H1 (cell line): ENCODE results near the gene SLC2A13. TPM values are rescaled to one million over a fixed set of nuclear protein-coding genes. Genes with fewer than 3 reads are reported as not detected.

ENCODE experiments used
- CTCF ChIA-PET: fragments of 300-600 bp; sonication (Branson Sonifier 250); formaldehyde crosslinking; loops from one replicate; lab custom pipeline; 2021; ENCODE audit not compliant: partially characterized antibody; lab: Charles Lee
- POLR2A ChIA-PET: fragments of 300-600 bp; sonication (Branson Sonifier 250); formaldehyde crosslinking; loops from one replicate; lab custom pipeline; 2021; ENCODE audit warnings: inconsistent platforms; ENCODE audit not compliant: partially characterized antibody; lab: Charles Lee
- DNase-seq, 2 experiments: peaks; one replicate each; pipeline versions ENCODE4 v3.0.0 to v3.0.0-alpha.2; 2010 to 2022; ENCODE audit warnings: low spot score in 2 of 2, low read depth in 1 of 2, mixed read lengths in 1 of 2
- FAIRE-seq: peaks from 2 replicates; lab custom pipeline; 2011; peaks lifted over from hg19 to GRCh38; lab: Jason Lieb, UNC
- H2AFZ ChIP-seq: 2 replicates; pipeline ENCODE4 v1.8.1; 2012; ENCODE audit warnings: low read length, inconsistent platforms
- H2AK5ac ChIP-seq: 2 replicates; pipeline ENCODE4 v1.6.1; 2013; ENCODE audit warnings: low read depth, low read length
- H2BK120ac ChIP-seq: replicated peaks from 2 replicates; pipeline ENCODE3; 2013; ENCODE audit warnings: low read depth, low read length, inconsistent platforms
- H2BK12ac ChIP-seq: 2 replicates; pipeline ENCODE4 v1.6.1; 2013; ENCODE audit warnings: low read depth, low read length
- H2BK15ac ChIP-seq: 2 replicates; pipeline ENCODE4 v1.6.1; 2013; ENCODE audit warnings: low read length
- H2BK20ac ChIP-seq: 2 replicates; pipeline ENCODE4 v1.6.1; 2013; ENCODE audit warnings: low read length
- H2BK5ac ChIP-seq: 2 replicates; pipeline ENCODE4 v1.6.1; 2013; ENCODE audit warnings: low read depth, low read length
- H3K14ac ChIP-seq: 2 replicates; pipeline ENCODE4 v1.6.1; 2013; ENCODE audit warnings: inconsistent platforms; ENCODE audit not compliant: insufficient read length
- H3K18ac ChIP-seq: 2 replicates; pipeline ENCODE4 v1.6.1; 2013; ENCODE audit warnings: low read length; ENCODE audit errors: extremely low read depth
- H3K23ac ChIP-seq: 2 replicates; pipeline ENCODE4 v1.6.1; 2013; ENCODE audit warnings: inconsistent platforms; ENCODE audit not compliant: insufficient read length
- H3K23me2 ChIP-seq: 2 replicates; pipeline ENCODE4 v1.6.1; 2013; ENCODE audit warnings: low read depth, low read length
- H3K27ac ChIP-seq: 2 replicates; pipeline ENCODE4 v1.6.1; 2011; ENCODE audit warnings: low read depth, low read length, inconsistent platforms
- H3K27me3 ChIP-seq, 4 experiments: replicated peaks in 1 of 4; 1 replicate in 1 of 4; 2 replicates in 3 of 4; pipeline versions ENCODE4 v1.6.1 to v1.8.1; 2011 to 2013; ENCODE audit warnings: low read length in 3 of 4, mild to moderate bottlenecking in 3 of 4, inconsistent platforms in 2 of 4, mixed read lengths in 2 of 4, moderate library complexity in 1 of 4; ENCODE audit not compliant: control insufficient read depth in 3 of 4, insufficient read depth in 3 of 4; ENCODE audit errors: extremely low read depth in 1 of 4
- H3K36me3 ChIP-seq, 4 experiments: 2 replicates each; pipeline versions ENCODE4 v1.6.1 to v1.8.1; 2011 to 2013; ENCODE audit warnings: mild to moderate bottlenecking in 4 of 4, low read length in 3 of 4, moderate library complexity in 2 of 4, control low read depth in 1 of 4, inconsistent platforms in 1 of 4; ENCODE audit not compliant: insufficient read depth in 4 of 4, control insufficient read depth in 2 of 4
- H3K4ac ChIP-seq: replicated peaks from 2 replicates; pipeline ENCODE3; 2013; ENCODE audit warnings: low read length, low read depth, mixed read lengths, inconsistent platforms; ENCODE audit not compliant: insufficient read length
- H3K4me1 ChIP-seq, 4 experiments: replicated peaks in 1 of 4; 1 replicate in 1 of 4; 2 replicates in 3 of 4; pipeline versions ENCODE4 v1.6.1 to v1.8.1; 2011 to 2013; ENCODE audit warnings: low read length in 3 of 4, inconsistent platforms in 2 of 4, mixed read lengths in 1 of 4; ENCODE audit not compliant: insufficient read depth in 4 of 4, control insufficient read depth in 3 of 4
- H3K4me2 ChIP-seq, 2 experiments: 2 replicates each; pipeline versions ENCODE4 v1.6.1 to v1.8.1; 2011 to 2013; ENCODE audit warnings: low read depth in 2 of 2, low read length in 2 of 2, control low read depth in 1 of 2, inconsistent platforms in 1 of 2, mild to moderate bottlenecking in 1 of 2; ENCODE audit not compliant: insufficient read depth in 1 of 2
- H3K4me3 ChIP-seq, 4 experiments: fragments of 200-600, 300-600 bp in 1 of 4; sonication (generic), shearing (Covaris generic), sonication (Bioruptor Twin) in 1 of 4; 2 replicates each; pipeline versions ENCODE4 v1.5.1 to v1.8.1; 2011 to 2016; ENCODE audit warnings: low read length in 4 of 4, low read depth in 3 of 4, control low read depth in 2 of 4, inconsistent platforms in 2 of 4, mild to moderate bottlenecking in 2 of 4, mixed read lengths in 1 of 4, moderate library complexity in 1 of 4; ENCODE audit not compliant: insufficient read depth in 2 of 4; ENCODE audit errors: extremely low read depth in 1 of 4
- H3K56ac ChIP-seq: replicated peaks from 2 replicates; pipeline ENCODE3; 2013; ENCODE audit warnings: low read depth, mild to moderate bottlenecking, mixed read lengths, low read length, inconsistent platforms; ENCODE audit not compliant: insufficient read length
- H3K79me1 ChIP-seq: 2 replicates; pipeline ENCODE4 v1.6.1; 2013; ENCODE audit warnings: low read depth, low read length, control low read depth
- H3K79me2 ChIP-seq, 2 experiments: 2 replicates each; pipeline versions ENCODE4 v1.6.1 to v1.8.1; 2012 to 2013; ENCODE audit warnings: low read length in 2 of 2, mild to moderate bottlenecking in 2 of 2, inconsistent platforms in 1 of 2; ENCODE audit not compliant: insufficient read depth in 2 of 2, control insufficient read depth in 1 of 2
- H3K9ac ChIP-seq, 4 experiments: replicated peaks in 1 of 4; 1 replicate in 1 of 4; 2 replicates in 3 of 4; pipeline versions ENCODE4 v1.6.1 to v1.8.1; 2011 to 2013; ENCODE audit warnings: low read depth in 3 of 4, low read length in 3 of 4, control low read depth in 2 of 4, mild to moderate bottlenecking in 2 of 4, moderate library complexity in 2 of 4, inconsistent platforms in 1 of 4; ENCODE audit errors: extremely low read depth in 1 of 4
- H3K9me3 ChIP-seq, 2 experiments: 2 replicates each; pipeline versions ENCODE4 v1.6.1 to v1.8.1; 2012 to 2013; ENCODE audit warnings: mild to moderate bottlenecking in 2 of 2, moderate library complexity in 2 of 2, control low read depth in 1 of 2, inconsistent platforms in 1 of 2, low read depth in 1 of 2, low read length in 1 of 2, mixed read lengths in 1 of 2; ENCODE audit not compliant: insufficient read depth in 2 of 2
- H4K20me1 ChIP-seq, 2 experiments: replicated peaks in 1 of 2; 2 replicates each; pipeline versions ENCODE3 to v1.8.1; 2011 to 2013; ENCODE audit warnings: inconsistent platforms in 2 of 2, low read length in 2 of 2, mild to moderate bottlenecking in 1 of 2; ENCODE audit not compliant: insufficient read depth in 2 of 2, control insufficient read depth in 1 of 2
- H4K5ac ChIP-seq: 2 replicates; pipeline ENCODE4 v1.6.1; 2013; ENCODE audit warnings: low read length, low read depth, mixed read lengths, inconsistent platforms; ENCODE audit not compliant: insufficient read length
- H4K8ac ChIP-seq: 2 replicates; pipeline ENCODE4 v1.8.0; 2013; ENCODE audit warnings: mild to moderate bottlenecking, moderate library complexity, low read length, inconsistent platforms; ENCODE audit not compliant: insufficient read depth; ENCODE audit errors: extremely low read depth
- H4K91ac ChIP-seq: replicated peaks from 2 replicates; pipeline ENCODE3; 2013; ENCODE audit warnings: low read length, mixed read lengths, inconsistent platforms; ENCODE audit not compliant: insufficient read length
- BACH1 ChIP-seq: IDR thresholded peaks from 2 replicates; pipeline ENCODE4 v1.6.1; 2012; ENCODE audit warnings: low read length, improper control_type of control experiment
- CBX8 ChIP-seq: fragments of 300-800, 300-1000 bp; sonication (generic); IDR thresholded peaks from 2 replicates; pipeline ENCODE4 v1.7.1; 2016; ENCODE audit warnings: low read depth, low read length, borderline replicate concordance
- CHD2 ChIP-seq: IDR thresholded peaks from 2 replicates; pipeline ENCODE4 v1.6.1; 2012; ENCODE audit warnings: low read length, improper control_type of control experiment
- MAFK ChIP-seq: IDR thresholded peaks from 2 replicates; pipeline ENCODE4 v1.6.1; 2012; ENCODE audit warnings: low read depth, mild to moderate bottlenecking, improper control_type of control experiment, low read length
- RFX5 ChIP-seq: IDR thresholded peaks from 2 replicates; pipeline ENCODE4 v1.6.1; 2011; ENCODE audit warnings: low read depth, low read length, improper control_type of control experiment, borderline replicate concordance
- SIRT6 ChIP-seq: IDR thresholded peaks from one replicate; pipeline ENCODE4 v1.7.1; 2012; ENCODE audit warnings: low read length, inconsistent platforms
- SUZ12 ChIP-seq: fragments of 200-600 bp; sonication (generic); IDR thresholded peaks from 2 replicates; pipeline ENCODE4 v1.6.1; 2012; ENCODE audit warnings: mild to moderate bottlenecking, inconsistent platforms, low read length, moderate library complexity, mixed read lengths
- WGBS, 2 experiments: shearing (Covaris generic) in 1 of 2; methylation state at CpG; one replicate each; pipeline versions ENCODE4 v1.1.6 to v1.1.7; 2013 to 2015; ENCODE audit warnings: low lambda C conversion rate in 2 of 2, mixed read lengths in 2 of 2, inconsistent platforms in 1 of 2, low coverage in 1 of 2, missing lambda C conversion rate in 1 of 2; ENCODE audit not compliant: insufficient replicate concordance in 2 of 2, insufficient coverage in 1 of 2, insufficient read length in 1 of 2; ENCODE audit errors: extremely low coverage in 1 of 2, missing lambda C conversion rate in 1 of 2; 5-methylcytosine and 5-hydroxymethylcytosine counted together
- polyA plus RNA-seq, 7 experiments: library from polyadenylated mRNA; depleted of rRNA in 3 of 7; stranded (reverse) in 5 of 7; unstranded in 2 of 7; fragments of >200 nt in 5 of 7; fragments of 200-250 nt in 2 of 7; gene quantifications; 1 replicate in 5 of 7; 2 replicates in 1 of 7; 4 replicates in 1 of 7; pipeline versions ENCODE4 v1.2.1 to v1.2.3, GENCODE V29; 2011 to 2013; ENCODE audit warnings: missing spikeins in 2 of 7, mixed read lengths in 2 of 7
- total RNA-seq: library from RNA; stranded (reverse); fragmentation: NEBNext Ultra II Directional; extraction: Animal tissue kit (Norgen Biotek cat#: 25700); gene quantifications from 2 replicates; pipeline ENCODE4 v1.2.1, GENCODE V29; 2021
- TF ChIP-seq, protein P1 (sequence below): IDR thresholded peaks from 2 replicates; pipeline ENCODE4 v1.6.1; 2011; ENCODE audit warnings: low read depth, mild to moderate bottlenecking, low read length; ENCODE audit not compliant: insufficient read depth

The SLC2A13 gene
- total and polyA plus RNA-seq, 2 of the 8 experiments (the other 6 are each of a cell fraction or from before 2014, with no cell fraction given): 2.8 to 9.6 TPM

- no peaks in the 10 kb centered on the region for H3K79me2 ChIP-seq
- H3K79me1 ChIP-seq: no peaks in the 10 kb centered on the region
- DNase-seq (no peak), FAIRE-seq (no peak)
- peaks cover 0 to 3% of the 10 kb centered on the region in 2 experiments; a peak in 1 of 4 replicates for H3K9me3 ChIP-seq
- H3K23ac ChIP-seq: no peak overlapping the region
- no peak overlapping the region for H2BK12ac ChIP-seq
- no peak overlapping the region for H3K4ac ChIP-seq
- no peak overlapping the region for H4K5ac ChIP-seq
- H4K91ac ChIP-seq: no peak overlapping the region
- H4K20me1 ChIP-seq: no peaks in the 10 kb centered on the region
- WGBS, 2 experiments: 35% methylated on average over 1 of the region's 1 CpG; no CpG with 5 or more reads in 1 of the 2 experiments
- no peak overlapping the region for H2BK120ac ChIP-seq
- H2AK5ac ChIP-seq: no peak overlapping the region
- no peak overlapping the region for H2AFZ ChIP-seq
- H2BK5ac ChIP-seq: no peak overlapping the region
- no peak overlapping the region for H3K18ac ChIP-seq
- TF ChIP-seq, protein P1, sequence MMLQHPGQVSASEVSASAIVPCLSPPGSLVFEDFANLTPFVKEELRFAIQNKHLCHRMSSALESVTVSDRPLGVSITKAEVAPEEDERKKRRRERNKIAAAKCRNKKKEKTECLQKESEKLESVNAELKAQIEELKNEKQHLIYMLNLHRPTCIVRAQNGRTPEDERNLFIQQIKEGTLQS: no peak
- no peak for TF ChIP-seq RFX5
- no peak for TF ChIP-seq CHD2
- TF ChIP-seq SIRT6: no peak
- TF ChIP-seq MAFK: no peak
- TF ChIP-seq SUZ12: no peak
- no peak for TF ChIP-seq BACH1
- TF ChIP-seq CBX8: no peak
- H2BK20ac ChIP-seq: no peak overlapping the region
- no peak overlapping the region for H3K27ac ChIP-seq
- H3K14ac ChIP-seq: no peak overlapping the region
- no peaks in the 10 kb centered on the region for H3K4me1 ChIP-seq
- H3K4me2 ChIP-seq: no peak overlapping the region
- H3K56ac ChIP-seq: no peak overlapping the region
- no peak overlapping the region for H2BK15ac ChIP-seq
- no peaks in the 10 kb centered on the region; a peak in 1 of 8 replicates for H3K36me3 ChIP-seq
- no peaks in the 10 kb centered on the region for H3K23me2 ChIP-seq
- H3K27me3 ChIP-seq: no peaks in the 10 kb centered on the region
- POLR2A ChIA-PET: no interaction called here
- no peak overlapping the region for H4K8ac ChIP-seq
- no peak overlapping the region for H3K4me3 ChIP-seq
- CTCF ChIA-PET: no interaction called here
- H3K9ac ChIP-seq: no peak overlapping the region; a peak in 1 of 7 replicates
Observed at GRCh38 chr12:39771456-39771855, 334.4 kb downstream of the SLC2A13 start.
